GM18951 (cell line): ENCODE measurements around the gene FAM78A.

Experiments
- POLR2A ChIP-seq: IDR thresholded peaks from 4 replicates; pipeline ENCODE4 v1.6.1; 2011; ENCODE audit warnings: mild to moderate bottlenecking; ENCODE audit not compliant: insufficient read length, insufficient read depth; ENCODE audit errors: extremely low read depth
- in situ Hi-C: fragments of 300-500 bp; cut with MboI; formaldehyde crosslinking; loops from one replicate; pipeline ENCODE4 v1.12.0; 2022; ENCODE audit warnings: low sequenced_read_pairs, mixed read lengths, inconsistent platforms; ENCODE audit not compliant: unreplicated experiment

FAM78A gene

DNA sequence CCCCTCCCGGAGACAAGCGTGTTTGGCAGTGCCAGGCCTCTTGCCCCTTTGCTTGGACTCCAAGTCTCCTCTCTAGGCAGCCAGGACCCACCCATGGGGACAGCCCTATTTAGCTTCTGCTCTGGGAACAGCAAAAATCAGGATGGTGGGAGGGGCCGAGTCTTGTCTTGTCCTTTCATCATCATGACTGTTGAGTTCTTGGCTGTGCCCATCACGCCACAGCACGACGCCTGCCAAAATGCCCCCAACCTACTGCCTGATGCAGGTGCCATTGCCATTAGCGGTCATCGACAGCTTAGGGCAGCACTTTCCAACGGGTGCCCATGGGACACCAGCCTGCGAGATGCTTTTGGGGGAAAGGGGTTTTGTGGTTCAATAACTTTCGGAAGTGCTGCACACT lies 32.1 kb upstream of the FAM78A start:
- in situ Hi-C loops: no loop called here
- no peak for TF ChIP-seq POLR2A

DNA sequence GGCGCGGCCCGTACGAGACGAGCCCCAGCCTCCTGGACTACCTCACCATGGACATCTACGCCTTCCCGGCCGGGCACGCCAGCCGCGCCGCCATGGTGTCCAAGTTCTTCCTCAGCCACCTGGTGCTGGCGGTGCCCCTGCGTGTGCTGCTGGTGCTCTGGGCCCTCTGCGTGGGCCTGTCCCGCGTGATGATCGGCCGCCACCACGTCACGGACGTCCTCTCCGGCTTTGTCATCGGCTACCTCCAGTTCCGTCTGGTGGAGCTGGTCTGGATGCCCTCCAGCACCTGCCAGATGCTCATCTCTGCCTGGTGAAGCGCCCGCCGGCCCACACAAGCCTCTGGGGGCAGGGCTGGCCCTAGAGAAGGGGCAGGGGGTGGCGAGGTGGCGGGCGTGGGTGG lies 31.7 kb upstream of the FAM78A start:
- in situ Hi-C loops: no loop called here
- TF ChIP-seq POLR2A: no peak

DNA sequence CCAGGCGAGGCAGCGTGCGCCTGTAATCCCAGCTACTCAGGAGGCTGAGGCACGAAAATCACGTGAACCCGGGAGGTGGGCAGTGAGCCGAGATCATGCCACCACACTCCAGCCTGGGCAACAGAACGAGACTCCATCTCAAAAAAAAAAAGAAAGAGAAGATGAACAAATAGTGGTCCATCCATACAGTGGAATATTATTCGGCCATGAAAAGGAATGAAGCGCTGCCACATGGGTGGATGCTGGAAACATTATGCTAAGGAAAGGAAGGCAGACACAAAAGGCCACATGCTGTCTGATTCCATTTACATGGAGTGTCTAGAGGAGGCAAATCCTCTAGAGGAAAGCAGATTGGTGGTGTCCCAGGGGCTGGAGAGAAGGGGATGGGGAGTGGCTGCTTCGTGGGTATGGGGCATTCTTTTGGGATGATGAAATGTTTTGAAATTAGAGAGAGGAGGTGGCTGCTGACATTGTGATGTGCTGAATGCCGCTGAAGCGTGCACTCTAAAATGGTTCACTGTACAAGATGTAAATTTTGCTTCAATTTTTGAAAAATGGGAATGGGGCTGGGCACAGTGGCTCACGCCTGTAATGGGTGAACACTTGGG lies 30.2 kb upstream of the FAM78A start:
- in situ Hi-C loops: no loop called here
- no peak for TF ChIP-seq POLR2A

DNA sequence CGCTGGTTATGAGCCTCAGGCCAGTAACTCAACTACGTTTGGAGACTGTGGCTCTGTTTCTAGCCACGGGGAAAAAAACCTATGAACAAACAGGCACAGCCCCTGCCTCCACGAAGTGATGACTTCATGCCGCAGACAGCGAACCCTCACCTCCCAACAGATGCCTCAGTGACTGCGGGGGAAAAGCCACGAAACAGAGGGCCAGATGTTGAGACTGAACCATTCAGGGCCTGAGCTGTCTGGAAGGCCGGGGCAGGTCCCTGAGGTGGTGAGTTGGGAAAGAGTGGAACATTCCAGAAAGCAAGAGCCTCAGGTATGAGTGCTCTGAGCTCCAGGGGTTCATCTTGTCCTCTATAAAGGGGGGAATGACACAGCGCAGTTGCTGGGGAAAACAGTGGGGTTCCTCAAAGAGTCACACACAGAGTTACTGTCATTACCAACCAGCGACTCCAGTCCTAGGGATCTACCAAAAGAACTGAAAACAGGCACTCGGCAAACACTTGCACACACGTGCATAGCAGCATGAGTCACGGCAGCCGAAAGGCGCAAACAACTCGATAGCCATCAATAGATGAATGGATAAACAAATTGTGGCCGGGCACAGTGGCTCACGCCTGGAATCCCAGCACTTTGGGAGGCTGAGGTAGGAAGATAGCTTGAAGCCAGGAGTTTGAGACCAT lies 28.5 kb upstream of the FAM78A start:
- TF ChIP-seq POLR2A: no peak
- in situ Hi-C loops: no loop called here

DNA sequence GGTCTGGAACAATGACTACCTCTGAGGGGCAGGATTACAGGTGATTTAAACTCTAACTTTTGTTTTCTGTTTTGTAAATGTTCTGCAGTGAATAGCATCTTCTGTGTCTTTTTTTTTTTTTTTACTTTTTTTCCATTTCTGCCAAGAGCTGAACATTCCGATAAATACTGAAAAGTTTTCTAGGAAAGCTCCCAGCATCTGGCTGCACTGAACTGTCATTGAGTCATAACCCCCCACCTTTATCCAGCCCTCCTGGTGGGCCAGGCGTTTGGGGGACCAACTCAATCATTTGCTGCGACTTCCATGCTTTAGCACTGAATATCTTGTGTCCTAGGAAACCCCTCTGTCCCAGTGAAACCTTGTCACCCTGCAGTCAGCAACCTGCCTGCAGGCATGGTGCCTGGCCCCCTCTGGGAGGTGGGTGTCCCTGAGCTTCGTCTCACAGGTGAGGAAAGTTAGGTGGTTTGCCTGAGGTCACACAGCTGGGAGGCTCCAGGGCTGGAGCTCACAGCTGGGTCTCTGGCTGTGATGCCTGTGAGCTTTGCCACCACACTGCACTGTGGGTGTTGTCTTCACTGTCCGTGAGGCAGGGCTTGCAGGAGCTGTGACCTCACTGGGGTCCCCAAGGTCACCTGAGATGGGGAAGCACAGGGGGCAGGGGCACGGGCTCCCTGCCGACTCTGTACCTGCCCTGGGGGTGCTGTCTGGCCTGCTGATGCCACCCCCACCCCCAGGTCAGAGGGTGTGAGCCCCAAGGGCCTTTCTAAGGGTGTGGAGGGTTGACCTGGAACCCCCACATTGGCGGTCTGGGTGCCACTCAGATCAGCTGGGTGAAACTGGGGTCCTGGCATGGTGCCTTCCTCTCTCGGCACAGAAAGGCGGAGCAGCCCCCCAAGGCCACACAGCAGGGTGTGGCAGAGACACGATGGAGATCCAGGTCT lies 27.3 kb upstream of the FAM78A start:
- in situ Hi-C loops: no loop called here
- TF ChIP-seq POLR2A: no peak

DNA sequence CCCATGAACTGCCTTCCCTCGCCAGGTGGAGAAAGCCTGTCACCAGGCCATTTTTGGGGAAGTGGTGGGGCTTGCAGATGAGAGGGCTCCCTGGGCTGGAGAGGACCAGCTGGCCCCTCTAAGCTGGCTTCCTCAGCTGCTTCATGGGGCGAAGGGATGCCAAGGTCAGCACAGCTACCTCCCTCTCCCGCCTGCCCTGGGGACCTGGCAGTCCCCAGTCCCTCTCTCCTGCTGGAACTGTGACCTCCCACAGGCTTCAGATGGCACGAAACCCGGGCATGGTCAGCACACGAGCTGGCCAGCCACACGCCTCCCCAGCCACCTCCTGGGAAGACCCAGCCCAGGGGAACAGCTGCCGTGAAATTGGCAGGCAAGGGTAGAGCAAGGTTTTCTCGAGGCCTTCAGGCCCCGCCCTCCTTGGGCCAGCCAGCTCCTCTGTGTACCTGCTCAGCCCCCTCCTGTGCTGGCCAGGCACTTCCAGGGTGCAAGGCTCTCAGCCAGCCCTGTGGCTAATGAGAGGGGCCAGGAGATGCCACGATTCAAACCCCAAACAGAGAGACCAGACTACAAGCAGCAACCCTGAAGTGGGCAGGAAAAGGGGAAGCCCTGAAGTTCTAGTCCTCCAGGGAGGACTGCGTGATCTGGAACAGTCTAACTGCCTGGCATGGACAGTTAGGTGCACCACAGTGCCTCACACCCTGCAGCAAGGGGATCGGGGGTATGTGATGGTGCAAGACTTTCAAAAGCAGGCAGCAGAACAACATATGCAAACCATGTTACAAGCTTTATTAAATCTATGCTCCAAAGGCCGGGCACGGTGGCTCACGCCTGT lies 26.1 kb upstream of the FAM78A start:
- TF ChIP-seq POLR2A: no peak
- in situ Hi-C loops: no loop called here

DNA sequence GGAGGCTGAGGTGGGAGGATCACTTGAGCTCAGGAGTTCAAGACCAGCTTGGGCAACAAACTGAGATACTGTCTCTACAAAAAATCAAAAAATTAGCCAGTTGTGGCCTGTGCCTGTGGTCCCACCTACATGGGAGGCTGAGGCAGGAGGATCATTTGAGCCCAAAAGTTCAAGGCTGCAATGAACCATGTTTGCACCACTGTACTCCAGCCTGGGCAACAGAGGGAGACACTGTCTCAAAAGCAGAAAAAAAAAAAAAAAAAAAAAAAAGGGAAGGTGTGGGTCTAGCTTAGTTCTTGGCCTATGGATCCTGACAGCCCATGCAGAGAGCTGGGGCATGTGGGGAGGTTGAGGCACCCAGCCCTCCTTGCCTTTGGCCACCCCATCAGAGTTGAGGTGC lies 24.1 kb upstream of the FAM78A start:
- in situ Hi-C loops: no loop called here
- no peak for TF ChIP-seq POLR2A

DNA sequence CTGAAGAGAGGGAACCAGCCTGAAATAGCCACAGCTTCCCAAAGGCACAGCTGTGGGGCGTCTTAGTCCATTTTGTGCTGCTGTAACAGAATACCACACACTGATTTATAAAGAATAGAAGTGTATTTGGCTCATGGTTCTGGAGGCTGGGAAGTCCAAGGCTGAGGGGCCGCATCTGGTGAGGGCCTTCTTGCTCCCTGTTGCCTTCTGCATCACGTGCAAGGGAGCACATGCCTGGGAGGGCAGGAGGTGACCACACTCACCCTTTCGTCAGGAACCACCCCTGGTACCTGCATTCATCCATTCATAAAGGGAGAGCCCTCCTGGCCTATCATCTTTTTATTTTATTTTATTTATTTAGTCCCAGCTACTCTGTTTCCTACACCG lies 23.6 kb upstream of the FAM78A start:
- in situ Hi-C loops: no loop called here
- TF ChIP-seq POLR2A: no peak

DNA sequence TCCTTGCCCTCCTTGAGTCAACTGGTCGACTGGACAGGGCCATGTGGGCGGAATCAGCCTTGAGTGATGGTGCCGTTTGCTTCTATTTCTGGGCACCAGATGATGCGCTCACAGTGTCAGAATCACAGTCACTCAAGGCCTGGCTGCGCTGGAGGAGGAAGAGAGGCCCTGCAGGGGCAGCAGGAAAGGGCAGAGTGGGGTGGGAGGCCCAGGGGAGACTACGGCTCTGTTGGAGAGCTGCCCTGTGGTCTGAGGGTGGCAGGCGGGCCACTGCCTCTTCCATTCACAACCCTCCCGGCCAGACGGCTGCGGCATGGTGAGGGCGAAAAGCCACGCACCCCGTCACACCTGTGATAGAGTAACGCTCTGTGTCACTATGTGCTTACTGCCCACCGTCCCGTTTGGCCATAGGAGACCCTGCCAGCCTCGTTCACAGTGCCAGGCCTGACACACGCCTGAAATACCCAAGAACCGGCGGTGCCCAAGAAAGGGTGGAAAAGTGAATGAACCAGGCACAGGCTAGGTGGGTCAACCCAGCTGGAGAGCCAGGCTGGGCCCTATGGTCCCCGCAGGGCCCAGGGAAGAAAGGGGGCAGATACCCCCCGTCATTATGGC lies 23.1 kb upstream of the FAM78A start:
- in situ Hi-C loops: no loop called here
- TF ChIP-seq POLR2A: no peak

DNA sequence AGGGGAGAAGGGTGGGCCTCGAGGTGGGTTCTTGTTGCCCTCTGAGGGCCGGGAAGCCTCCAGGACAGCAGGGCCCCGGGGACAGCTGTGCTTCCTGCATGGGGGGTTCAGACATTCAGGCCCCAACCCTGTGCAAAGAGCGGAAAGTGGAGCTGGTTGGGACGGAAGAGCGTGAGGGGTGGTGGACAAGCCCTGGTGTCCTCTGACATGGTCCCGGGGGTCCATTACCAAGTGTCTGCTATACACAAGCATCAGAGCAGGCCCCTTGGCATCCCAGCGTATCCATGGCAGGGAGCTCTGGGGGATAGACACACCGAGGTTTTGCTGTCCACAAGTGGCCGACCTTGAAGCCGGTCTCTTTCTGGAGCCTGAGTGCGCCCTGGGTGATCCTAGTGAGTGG lies 22.5 kb upstream of the FAM78A start:
- no peak for TF ChIP-seq POLR2A
- in situ Hi-C loops: no loop called here

DNA sequence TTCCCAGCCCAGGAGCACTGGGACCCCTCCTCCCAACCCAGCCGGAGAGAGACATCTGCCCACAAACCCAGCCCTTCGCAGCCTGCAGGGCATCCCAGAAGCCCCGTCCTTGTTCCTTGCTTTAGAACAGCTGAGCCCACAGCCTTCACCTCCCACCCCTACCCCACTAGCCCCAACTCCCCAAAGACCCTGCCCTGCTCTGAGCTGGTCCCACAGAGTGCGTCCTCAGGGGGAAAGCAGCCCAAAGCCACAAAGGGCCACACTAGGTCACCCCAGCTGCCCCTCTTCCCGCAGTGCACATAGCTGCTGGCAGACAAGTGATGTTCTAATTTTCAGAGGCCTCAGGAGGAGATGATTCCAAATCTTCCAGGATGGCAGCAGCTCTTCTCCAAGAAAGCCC lies 22.0 kb upstream of the FAM78A start:
- in situ Hi-C loops: no loop called here
- no peak for TF ChIP-seq POLR2A

DNA sequence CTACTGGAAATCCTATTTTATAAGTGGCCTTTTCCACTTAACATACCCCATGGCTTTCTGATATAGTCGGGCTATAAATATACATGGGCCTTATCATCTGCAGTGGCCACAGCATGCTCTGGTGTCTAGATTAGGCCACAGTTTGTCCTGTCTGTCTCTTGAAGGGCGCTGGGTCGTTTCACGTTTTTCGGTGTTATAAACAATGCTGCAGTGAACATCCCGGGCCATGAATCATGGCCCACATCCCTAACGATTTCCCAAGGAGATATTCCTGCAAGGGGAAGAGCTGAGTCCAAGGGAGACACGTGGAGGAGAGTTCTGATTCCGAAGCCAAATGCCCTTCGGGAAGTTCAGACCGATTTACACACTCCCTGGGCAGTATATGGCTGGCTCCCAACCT lies 21.6 kb upstream of the FAM78A start:
- TF ChIP-seq POLR2A: no peak
- in situ Hi-C loops: no loop called here
